Neural cell (in vitro differentiated cells): ENCODE results near the gene FFAR3.

Experiments
- CTCF ChIP-seq: fragments of 450-650 bp; IDR thresholded peaks from 2 replicates; pipeline ENCODE4 v1.5.1; 2014; ENCODE audit warnings: antibody characterized with exemption, mild to moderate bottlenecking, moderate library complexity; ENCODE audit not compliant: poor library complexity, severe bottlenecking
- EP300 ChIP-seq: fragments of 450-650 bp; conservative IDR thresholded peaks from 2 replicates; pipeline ENCODE4 v1.6.1; 2014; ENCODE audit warnings: antibody characterized with exemption, mild to moderate bottlenecking, moderate library complexity; ENCODE audit not compliant: poor library complexity, severe bottlenecking
- EZH2 ChIP-seq: fragments of 200-600, 300-800 bp; shearing (Covaris generic), sonication (generic); IDR thresholded peaks from 2 replicates; pipeline ENCODE4 v1.6.1; 2014; ENCODE audit warnings: antibody characterized with exemption, low read length, borderline replicate concordance, mild to moderate bottlenecking; ENCODE audit not compliant: insufficient read depth, poor library complexity, severe bottlenecking
- MXI1 ChIP-seq: fragments of 450-650 bp; conservative IDR thresholded peaks from 2 replicates; pipeline ENCODE4 v1.6.1; 2014; ENCODE audit warnings: antibody characterized with exemption, mild to moderate bottlenecking; ENCODE audit not compliant: poor library complexity, severe bottlenecking
- REST ChIP-seq: IDR thresholded peaks from 2 replicates; pipeline ENCODE4 v1.6.1; 2012; ENCODE audit warnings: borderline replicate concordance
- SMC3 ChIP-seq: fragments of 450-650 bp; conservative IDR thresholded peaks from 2 replicates; pipeline ENCODE4 v1.6.1; 2014; ENCODE audit warnings: antibody characterized with exemption, mild to moderate bottlenecking, moderate library complexity; ENCODE audit not compliant: poor library complexity
- TAF1 ChIP-seq: IDR thresholded peaks from 2 replicates; pipeline ENCODE4 v1.6.1; 2012; ENCODE audit warnings: low read depth

- TF ChIP-seq EZH2 (no peak), EP300 (no peak), MXI1 (no peak), CTCF (no peak), REST (no peak), TAF1 (no peak), SMC3 (no peak)
Observed at GRCh38 chr19:35400773-35401100, 42.5 kb downstream of the FFAR3 start.
